ENCODE data around the gene PDCD11.
"Not testable (repeated sequence)": the region's sequence is repeated elsewhere in the genome, so short reads cannot be mapped to it uniquely, and the experiment has no call there.

Gene PDCD11

GRCh38 chr10:103475437-103475836 lies 79.0 kb downstream of the PDCD11 start:
- no peak for DNase-seq

- DNase-seq, result no peak
Observed at GRCh38 chr10:103476046-103476768, 79.8 kb downstream of the PDCD11 start.

- no peak for DNase-seq
Observed at GRCh38 chr10:103478671-103479070, 82.2 kb downstream of the PDCD11 start.

- no peak for DNase-seq
Observed at GRCh38 chr10:103479135-103479534, 82.7 kb downstream of the PDCD11 start, which contains the start of gene CALHM3. Gene CALHM3, minus strand, starts transcription at chr10:103479240. Its CDS starts 208 bp downstream, at chr10:103479032.

GRCh38 chr10:103480521-103480920 lies 84.1 kb downstream of the PDCD11 start:
- no peak for DNase-seq

GRCh38 chr10:103481974-103482531 lies 85.6 kb downstream of the PDCD11 start:
- DNase-seq, result no peak

GRCh38 chr10:103486635-103487409 lies 90.4 kb downstream of the PDCD11 start:
- DNase-seq, result not testable (repeated sequence)

- DNase-seq, result no peak
Observed at GRCh38 chr10:103487410-103487708, 90.9 kb downstream of the PDCD11 start.

GRCh38 chr10:103490986-103491314 lies 94.5 kb downstream of the PDCD11 start:
- DNase-seq, result no peak

- no peak for DNase-seq
Observed at GRCh38 chr10:103491729-103492364, 95.4 kb downstream of the PDCD11 start.

GRCh38 chr10:103492655-103493261 lies 96.3 kb downstream of the PDCD11 start:
- DNase-seq, result no peak

GRCh38 chr10:103493362-103493915 lies 97.0 kb downstream of the PDCD11 start, which contains the start of gene NEURL1:
Gene NEURL1, plus strand, starts transcription at chr10:103493705. Its CDS starts 683 bp downstream, at chr10:103494388.
- DNase-seq, result no peak

- DNase-seq, result no peak
Observed at GRCh38 chr10:103493916-103494877, 97.8 kb downstream of the PDCD11 start.

- no peak for DNase-seq
Observed at GRCh38 chr10:103495321-103495720, 98.9 kb downstream of the PDCD11 start.

All from NCI-H2107 (cell line).